GM23338 (cell line): ENCODE data around the gene DYSF. TPM values are rescaled to one million over a fixed set of nuclear protein-coding genes. Genes with fewer than 3 reads are reported as not detected.
A peak's percentile ranks its signal among the peaks of the same experiment; 100 is the strongest.

Experiments used
- ATAC-seq: fragments of 200-7000 bp; cut with Tn5 transposase; 3 replicates; pipeline ENCODE4 v1.9.1; 2020
- DNase-seq: peaks from one replicate; pipeline ENCODE4 v3.0.0-alpha.2; 2015; ENCODE audit warnings: low spot score
- H2AFZ ChIP-seq: fragments of 200-600 bp; sonication (generic); 2 replicates; pipeline ENCODE4 v1.8.0; 2016; ENCODE audit warnings: antibody characterized with exemption, mild to moderate bottlenecking, moderate library complexity
- H3F3A ChIP-seq: fragments of 200-600 bp; sonication (generic); replicated peaks from 2 replicates; pipeline ENCODE4 v1.8.0; 2017; ENCODE audit warnings: antibody characterized with exemption, mixed run types, low read depth
- H3K27ac ChIP-seq: fragments of 200-600 bp; sonication (generic); 2 replicates; pipeline ENCODE4 v1.6.1; 2016; ENCODE audit warnings: low read depth
- H3K27me3 ChIP-seq: fragments of 200-600 bp; sonication (generic); 2 replicates; pipeline ENCODE4 v1.8.0; 2016; ENCODE audit warnings: mild to moderate bottlenecking, mixed run types, moderate library complexity; ENCODE audit not compliant: insufficient read depth
- H3K36me3 ChIP-seq: fragments of 200-600 bp; sonication (generic); 2 replicates; pipeline ENCODE4 v1.8.0; 2016; ENCODE audit warnings: mild to moderate bottlenecking; ENCODE audit not compliant: insufficient read depth
- H3K4me1 ChIP-seq: fragments of 200-600 bp; sonication (generic); 2 replicates; pipeline ENCODE4 v1.8.0; 2016; ENCODE audit warnings: mild to moderate bottlenecking, moderate library complexity; ENCODE audit not compliant: insufficient read depth
- H3K4me2 ChIP-seq: fragments of 200-600 bp; sonication (generic); 2 replicates; pipeline ENCODE4 v1.7.1; 2017; ENCODE audit warnings: mixed run types
- H3K4me3 ChIP-seq: fragments of 200-600 bp; sonication (generic); 2 replicates; pipeline ENCODE4 v1.6.1; 2016; ENCODE audit warnings: mixed run types
- H3K79me2 ChIP-seq: fragments of 200-600 bp; sonication (generic); replicated peaks from 2 replicates; pipeline ENCODE4 v1.8.0; 2017; ENCODE audit warnings: mild to moderate bottlenecking; ENCODE audit not compliant: insufficient read depth
- H3K9me2 ChIP-seq: fragments of 200-600 bp; sonication (generic); 2 replicates; pipeline ENCODE4 v1.8.0; 2017; ENCODE audit not compliant: insufficient read depth
- H4K20me1 ChIP-seq: fragments of 200-600 bp; sonication (generic); replicated peaks from 2 replicates; pipeline ENCODE4 v1.8.0; 2017; ENCODE audit warnings: mild to moderate bottlenecking; ENCODE audit not compliant: insufficient read depth
- H3K27ac Mint-ChIP-seq: 2 replicates; pipeline ENCODE4 v1.8.0; 2020; ENCODE audit warnings: inconsistent platforms, mild to moderate bottlenecking, moderate library complexity, mixed read lengths
- H3K27me3 Mint-ChIP-seq: 3 replicates; pipeline ENCODE4 v1.8.0; 2022; ENCODE audit warnings: low read depth, mild to moderate bottlenecking, moderate library complexity, mixed read lengths, inconsistent platforms; ENCODE audit not compliant: insufficient read depth, poor library complexity
- H3K36me3 Mint-ChIP-seq: 3 replicates; pipeline ENCODE4 v1.8.0; 2021; ENCODE audit warnings: low read depth, mild to moderate bottlenecking, inconsistent platforms, moderate library complexity, mixed read lengths
- H3K4me1 Mint-ChIP-seq: 3 replicates; pipeline ENCODE4 v1.8.0; 2020; ENCODE audit warnings: mild to moderate bottlenecking, inconsistent platforms, mixed read lengths
- H3K4me3 Mint-ChIP-seq: 3 replicates; pipeline ENCODE4 v1.8.0; 2021; ENCODE audit warnings: moderate library complexity, mild to moderate bottlenecking, inconsistent platforms, mixed read lengths
- H3K9me3 Mint-ChIP-seq: 3 replicates; pipeline ENCODE4 v1.8.0; 2020; ENCODE audit warnings: moderate library complexity, mild to moderate bottlenecking, inconsistent platforms, mixed read lengths
- CREB1 ChIP-seq: fragments of 250-450 bp; sonication (Bioruptor Pico); IDR thresholded peaks from 2 replicates; pipeline ENCODE4 v1.5.0; 2020; ENCODE audit warnings: low read depth, mild to moderate bottlenecking, moderate library complexity
- ETS1 ChIP-seq: IDR thresholded peaks from 2 replicates; pipeline ENCODE4 v1.6.1; 2016; ENCODE audit warnings: antibody characterized with exemption
- EZH2 ChIP-seq: fragments of 200-600 bp; sonication (generic); IDR thresholded peaks from one replicate; pipeline ENCODE4 v1.8.0; 2017; ENCODE audit warnings: antibody characterized with exemption, mild to moderate bottlenecking, low read depth; ENCODE audit not compliant: unreplicated experiment
- EZH2phosphoT487 ChIP-seq: fragments of 200-600 bp; sonication (generic); IDR thresholded peaks from one replicate; pipeline ENCODE4 v1.8.1; 2018; ENCODE audit warnings: antibody characterized with exemption; ENCODE audit not compliant: unreplicated experiment
- JUNB ChIP-seq: IDR thresholded peaks from one replicate; pipeline ENCODE4 v1.6.1; 2016; ENCODE audit warnings: antibody characterized with exemption; ENCODE audit not compliant: unreplicated experiment
- NANOG ChIP-seq: IDR thresholded peaks from 2 replicates; pipeline ENCODE4 v1.6.1; 2016; ENCODE audit warnings: antibody characterized with exemption, borderline replicate concordance
- POLR2AphosphoS5 ChIP-seq: IDR thresholded peaks from 2 replicates; pipeline ENCODE4 v1.6.1; 2016; ENCODE audit warnings: antibody characterized with exemption, low read depth
- REST ChIP-seq: IDR thresholded peaks from one replicate; pipeline ENCODE4 v1.6.1; 2018; ENCODE audit warnings: antibody characterized with exemption; ENCODE audit not compliant: unreplicated experiment
- STAT1 ChIP-seq: IDR thresholded peaks from one replicate; pipeline ENCODE4 v1.6.1; 2016; ENCODE audit warnings: antibody characterized with exemption; ENCODE audit not compliant: unreplicated experiment
- ZNF114 ChIP-seq: fragments of 250-450 bp; sonication (Bioruptor Pico); IDR thresholded peaks from 2 replicates; pipeline ENCODE4 v1.5.0; 2020; ENCODE audit warnings: mild to moderate bottlenecking, moderate library complexity
- ZNF331 ChIP-seq: fragments of 250-450 bp; sonication (Bioruptor Pico); IDR thresholded peaks from 2 replicates; pipeline ENCODE4 v1.5.0; 2020; ENCODE audit warnings: low read depth, mild to moderate bottlenecking, moderate library complexity
- polyA plus RNA-seq: library from polyadenylated mRNA; unstranded; fragments of >200 nt; fragmentation: Nextera tagmentation; extraction: Ambion mirVana; gene quantifications from 2 replicates; pipeline ENCODE4 v1.2.1, GENCODE V29; 2016
- total RNA-seq: library from RNA; depleted of rRNA; stranded (reverse); fragments of >200 nt; shearing (Covaris generic); gene quantifications from 2 replicates; pipeline ENCODE4 v1.2.3, GENCODE V29; 2014
- TF ChIP-seq, protein P1 (sequence below): fragments of 250-450 bp; sonication (Bioruptor Pico); IDR thresholded peaks from 2 replicates; pipeline ENCODE4 v1.5.0; 2020; ENCODE audit warnings: mild to moderate bottlenecking, moderate library complexity
- TF ChIP-seq, protein P2 (sequence below), 2 experiments: fragments of 200-600 bp in 1 of 2; sonication (generic) in 1 of 2; conservative IDR thresholded peaks; 2 replicates each; pipeline versions ENCODE4 v1.5.1 to v1.6.1; 2016 to 2017; ENCODE audit warnings: antibody characterized with exemption in 2 of 2, low read depth in 2 of 2, mild to moderate bottlenecking in 2 of 2, moderate library complexity in 1 of 2

Gene DYSF
- total and polyA plus RNA-seq, 2 experiments from 2014 or later = 7.3 to 21.3 TPM

GRCh38 chr2:71695235-71696120, 242.1 kb downstream of the DYSF start:
- no peak overlapping the region for H3K27ac ChIP-seq
- no peaks in the 10 kb centered on the region for H3K36me3 Mint-ChIP-seq
- TF ChIP-seq STAT1 = no peak
- no peak for TF ChIP-seq ZNF114 (CRISPR knock-in tag)
- TF ChIP-seq, protein P1, sequence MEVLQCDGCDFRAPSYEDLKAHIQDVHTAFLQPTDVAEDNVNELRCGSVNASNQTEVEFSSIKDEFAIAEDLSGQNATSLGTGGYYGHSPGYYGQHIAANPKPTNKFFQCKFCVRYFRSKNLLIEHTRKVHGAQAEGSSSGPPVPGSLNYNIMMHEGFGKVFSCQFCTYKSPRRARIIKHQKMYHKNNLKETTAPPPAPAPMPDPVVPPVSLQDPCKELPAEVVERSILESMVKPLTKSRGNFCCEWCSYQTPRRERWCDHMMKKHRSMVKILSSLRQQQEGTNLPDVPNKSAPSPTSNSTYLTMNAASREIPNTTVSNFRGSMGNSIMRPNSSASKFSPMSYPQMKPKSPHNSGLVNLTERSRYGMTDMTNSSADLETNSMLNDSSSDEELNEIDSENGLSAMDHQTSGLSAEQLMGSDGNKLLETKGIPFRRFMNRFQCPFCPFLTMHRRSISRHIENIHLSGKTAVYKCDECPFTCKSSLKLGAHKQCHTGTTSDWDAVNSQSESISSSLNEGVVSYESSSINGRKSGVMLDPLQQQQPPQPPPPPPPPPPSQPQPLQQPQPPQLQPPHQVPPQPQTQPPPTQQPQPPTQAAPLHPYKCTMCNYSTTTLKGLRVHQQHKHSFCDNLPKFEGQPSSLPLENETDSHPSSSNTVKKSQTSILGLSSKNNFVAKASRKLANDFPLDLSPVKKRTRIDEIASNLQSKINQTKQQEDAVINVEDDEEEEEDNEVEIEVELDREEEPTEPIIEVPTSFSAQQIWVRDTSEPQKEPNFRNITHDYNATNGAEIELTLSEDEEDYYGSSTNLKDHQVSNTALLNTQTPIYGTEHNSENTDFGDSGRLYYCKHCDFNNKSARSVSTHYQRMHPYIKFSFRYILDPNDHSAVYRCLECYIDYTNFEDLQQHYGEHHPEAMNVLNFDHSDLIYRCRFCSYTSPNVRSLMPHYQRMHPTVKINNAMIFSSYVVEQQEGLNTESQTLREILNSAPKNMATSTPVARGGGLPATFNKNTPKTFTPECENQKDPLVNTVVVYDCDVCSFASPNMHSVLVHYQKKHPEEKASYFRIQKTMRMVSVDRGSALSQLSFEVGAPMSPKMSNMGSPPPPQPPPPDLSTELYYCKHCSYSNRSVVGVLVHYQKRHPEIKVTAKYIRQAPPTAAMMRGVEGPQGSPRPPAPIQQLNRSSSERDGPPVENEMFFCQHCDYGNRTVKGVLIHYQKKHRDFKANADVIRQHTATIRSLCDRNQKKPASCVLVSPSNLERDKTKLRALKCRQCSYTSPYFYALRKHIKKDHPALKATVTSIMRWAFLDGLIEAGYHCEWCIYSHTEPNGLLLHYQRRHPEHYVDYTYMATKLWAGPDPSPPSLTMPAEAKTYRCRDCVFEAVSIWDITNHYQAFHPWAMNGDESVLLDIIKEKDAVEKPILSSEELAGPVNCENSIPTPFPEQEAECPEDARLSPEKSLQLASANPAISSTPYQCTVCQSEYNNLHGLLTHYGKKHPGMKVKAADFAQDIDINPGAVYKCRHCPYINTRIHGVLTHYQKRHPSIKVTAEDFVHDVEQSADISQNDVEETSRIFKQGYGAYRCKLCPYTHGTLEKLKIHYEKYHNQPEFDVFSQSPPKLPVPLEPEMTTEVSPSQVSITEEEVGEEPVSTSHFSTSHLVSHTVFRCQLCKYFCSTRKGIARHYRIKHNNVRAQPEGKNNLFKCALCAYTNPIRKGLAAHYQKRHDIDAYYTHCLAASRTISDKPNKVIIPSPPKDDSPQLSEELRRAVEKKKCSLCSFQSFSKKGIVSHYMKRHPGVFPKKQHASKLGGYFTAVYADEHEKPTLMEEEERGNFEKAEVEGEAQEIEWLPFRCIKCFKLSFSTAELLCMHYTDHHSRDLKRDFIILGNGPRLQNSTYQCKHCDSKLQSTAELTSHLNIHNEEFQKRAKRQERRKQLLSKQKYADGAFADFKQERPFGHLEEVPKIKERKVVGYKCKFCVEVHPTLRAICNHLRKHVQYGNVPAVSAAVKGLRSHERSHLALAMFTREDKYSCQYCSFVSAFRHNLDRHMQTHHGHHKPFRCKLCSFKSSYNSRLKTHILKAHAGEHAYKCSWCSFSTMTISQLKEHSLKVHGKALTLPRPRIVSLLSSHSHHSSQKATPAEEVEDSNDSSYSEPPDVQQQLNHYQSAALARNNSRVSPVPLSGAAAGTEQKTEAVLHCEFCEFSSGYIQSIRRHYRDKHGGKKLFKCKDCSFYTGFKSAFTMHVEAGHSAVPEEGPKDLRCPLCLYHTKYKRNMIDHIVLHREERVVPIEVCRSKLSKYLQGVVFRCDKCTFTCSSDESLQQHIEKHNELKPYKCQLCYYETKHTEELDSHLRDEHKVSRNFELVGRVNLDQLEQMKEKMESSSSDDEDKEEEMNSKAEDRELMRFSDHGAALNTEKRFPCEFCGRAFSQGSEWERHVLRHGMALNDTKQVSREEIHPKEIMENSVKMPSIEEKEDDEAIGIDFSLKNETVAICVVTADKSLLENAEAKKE (CRISPR knock-in tag) = no peak
- TF ChIP-seq, protein P2, sequence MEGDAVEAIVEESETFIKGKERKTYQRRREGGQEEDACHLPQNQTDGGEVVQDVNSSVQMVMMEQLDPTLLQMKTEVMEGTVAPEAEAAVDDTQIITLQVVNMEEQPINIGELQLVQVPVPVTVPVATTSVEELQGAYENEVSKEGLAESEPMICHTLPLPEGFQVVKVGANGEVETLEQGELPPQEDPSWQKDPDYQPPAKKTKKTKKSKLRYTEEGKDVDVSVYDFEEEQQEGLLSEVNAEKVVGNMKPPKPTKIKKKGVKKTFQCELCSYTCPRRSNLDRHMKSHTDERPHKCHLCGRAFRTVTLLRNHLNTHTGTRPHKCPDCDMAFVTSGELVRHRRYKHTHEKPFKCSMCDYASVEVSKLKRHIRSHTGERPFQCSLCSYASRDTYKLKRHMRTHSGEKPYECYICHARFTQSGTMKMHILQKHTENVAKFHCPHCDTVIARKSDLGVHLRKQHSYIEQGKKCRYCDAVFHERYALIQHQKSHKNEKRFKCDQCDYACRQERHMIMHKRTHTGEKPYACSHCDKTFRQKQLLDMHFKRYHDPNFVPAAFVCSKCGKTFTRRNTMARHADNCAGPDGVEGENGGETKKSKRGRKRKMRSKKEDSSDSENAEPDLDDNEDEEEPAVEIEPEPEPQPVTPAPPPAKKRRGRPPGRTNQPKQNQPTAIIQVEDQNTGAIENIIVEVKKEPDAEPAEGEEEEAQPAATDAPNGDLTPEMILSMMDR (conservative IDR thresholded peaks at IDR 0.05; ENCODE audit: low read depth in 2 of 2) = no peak
- no peak for TF ChIP-seq EZH2phosphoT487
- no peak for TF ChIP-seq ETS1
- no peak for TF ChIP-seq ZNF331 (CRISPR knock-in tag)
- no peak for TF ChIP-seq CREB1
- no peak for TF ChIP-seq POLR2AphosphoS5
- no peak for TF ChIP-seq REST
- no peak for TF ChIP-seq EZH2
- TF ChIP-seq NANOG = no peak
- TF ChIP-seq JUNB = no peak
- 0 out of 2 replicates have a peak overlapping the region, but pooled peaks have one; percentile 15 for H3K27ac Mint-ChIP-seq
- DNase-seq = no peak
- no peak overlapping the region for H3K4me3 ChIP-seq
- 0 out of 2 replicates have a peak overlapping the region, but pooled peaks have one; percentile 38 for H2AFZ ChIP-seq
- H4K20me1 ChIP-seq = no peaks in the 10 kb centered on the region
- no peaks in the 10 kb centered on the region for H3F3A ChIP-seq
- H3K4me1 ChIP-seq = peaks cover 20% of the 10 kb centered on the region
- peaks cover 9% of the 10 kb centered on the region; the same call in 1 of the 3 replicates for H3K9me3 Mint-ChIP-seq
- no peaks in the 10 kb centered on the region for H3K79me2 ChIP-seq
- no peaks in the 10 kb centered on the region for H3K9me2 ChIP-seq
- no peak overlapping the region for H3K4me2 ChIP-seq
- peaks cover 53% of the 10 kb centered on the region for H3K4me1 Mint-ChIP-seq
- H3K4me3 Mint-ChIP-seq = no peak overlapping the region
- no peaks in the 10 kb centered on the region for H3K36me3 ChIP-seq
- ATAC-seq = no peak; the same call in 2 of the 3 replicates
- H3K27me3 Mint-ChIP-seq = peaks cover 14% of the 10 kb centered on the region
- no peaks in the 10 kb centered on the region for H3K27me3 ChIP-seq
